Liver (tissue), 9 donors: ENCODE results near the gene EPHB2. TPM values are rescaled to one million over a fixed set of nuclear protein-coding genes. Genes with fewer than 3 reads are reported as not detected.

Experiments used
- DNase-seq: peaks from one replicate; pipeline ENCODE4 v3.0.0-alpha.2; 2017; ENCODE audit warnings: low spot score
- H3K27ac ChIP-seq, 2 donors: one replicate each; pipeline ENCODE4 v1.7.0; 2013; ENCODE audit warnings: inconsistent platforms in 2 of 2, low read length in 2 of 2, control low read depth in 1 of 2, low read depth in 1 of 2, mild to moderate bottlenecking in 1 of 2
- H3K27me3 ChIP-seq, 4 donors: one replicate each; pipeline versions ENCODE4 v1.6.1 to v1.7.0; 2013; ENCODE audit warnings: low read length in 3 of 4, inconsistent platforms in 1 of 4, mild to moderate bottlenecking in 1 of 4, moderate library complexity in 1 of 4; ENCODE audit not compliant: control insufficient read depth in 4 of 4, insufficient read depth in 4 of 4
- H3K36me3 ChIP-seq, 4 donors: one replicate each; pipeline versions ENCODE4 v1.6.1 to v1.7.0; 2013; ENCODE audit warnings: low read length in 3 of 4, mild to moderate bottlenecking in 3 of 4, low read depth in 1 of 4, moderate library complexity in 1 of 4; ENCODE audit not compliant: control insufficient read depth in 4 of 4, insufficient read depth in 3 of 4
- H3K4me1 ChIP-seq, 4 donors: one replicate each; pipeline versions ENCODE4 v1.6.1 to v1.7.0; 2013; ENCODE audit warnings: low read length in 3 of 4, mild to moderate bottlenecking in 3 of 4, moderate library complexity in 1 of 4; ENCODE audit not compliant: control insufficient read depth in 4 of 4, insufficient read depth in 4 of 4
- H3K4me3 ChIP-seq, 3 donors: one replicate each; pipeline versions ENCODE4 v1.6.1 to v1.7.0; 2013; ENCODE audit warnings: low read length in 3 of 3, control low read depth in 1 of 3, low read depth in 1 of 3, mild to moderate bottlenecking in 1 of 3
- H3K9ac ChIP-seq, 2 donors: one replicate each; pipeline ENCODE4 v1.7.0; 2013; ENCODE audit warnings: low read length in 2 of 2, mild to moderate bottlenecking in 2 of 2, moderate library complexity in 2 of 2, control low read depth in 1 of 2, low read depth in 1 of 2
- H3K9me3 ChIP-seq, 4 donors: one replicate each; pipeline versions ENCODE4 v1.6.1 to v1.7.0; 2013; ENCODE audit warnings: low read length in 3 of 4; ENCODE audit not compliant: control insufficient read depth in 4 of 4
- FOXA1 ChIP-seq: IDR thresholded peaks from 2 replicates; pipeline ENCODE4 v1.6.1; 2016; ENCODE audit warnings: antibody characterized with exemption
- FOXA2 ChIP-seq: IDR thresholded peaks from 2 replicates; pipeline ENCODE4 v1.6.1; 2016; ENCODE audit warnings: antibody characterized with exemption
- HNF4A ChIP-seq, 2 donors: conservative IDR thresholded peaks; 2 replicates each; pipeline ENCODE4 v1.6.1; 2016; ENCODE audit warnings: antibody characterized with exemption in 2 of 2, mild to moderate bottlenecking in 2 of 2
- HNF4G ChIP-seq: IDR thresholded peaks from 2 replicates; pipeline ENCODE4 v1.6.1; 2016; ENCODE audit warnings: antibody characterized with exemption
- JUND ChIP-seq, 2 donors: IDR thresholded peaks; 2 replicates each; pipeline ENCODE4 v1.6.1; 2016; ENCODE audit warnings: antibody characterized with exemption in 2 of 2
- MAX ChIP-seq: IDR thresholded peaks from 2 replicates; pipeline ENCODE4 v1.6.1; 2016; ENCODE audit warnings: antibody characterized with exemption
- RXRA ChIP-seq, 2 donors: IDR thresholded peaks; 2 replicates each; pipeline ENCODE4 v1.6.1; 2017 to 2018; ENCODE audit warnings: antibody characterized with exemption in 2 of 2, mild to moderate bottlenecking in 1 of 2
- SP1 ChIP-seq: IDR thresholded peaks from 2 replicates; pipeline ENCODE4 v1.6.1; 2018; ENCODE audit warnings: antibody characterized with exemption, mild to moderate bottlenecking
- TAF1 ChIP-seq: conservative IDR thresholded peaks from 2 replicates; pipeline ENCODE4 v1.6.1; 2016; ENCODE audit warnings: antibody characterized with exemption, mild to moderate bottlenecking
- WGBS: extraction: QIAGEN DNeasy Blood & Tissue Kit; methylation state at CpG from one replicate; pipeline ENCODE4 v1.1.7; 2013; 5-methylcytosine and 5-hydroxymethylcytosine counted together
- polyA plus RNA-seq, 2 donors: library from polyadenylated mRNA; stranded (reverse) in 1 of 2; unstranded in 1 of 2; fragments of 200-250 nt in 1 of 2; fragments of >200 nt in 1 of 2; fragmentation: Nextera tagmentation in 1 of 2; extraction: Ambion mirVana in 1 of 2; gene quantifications; one replicate each; pipeline versions ENCODE4 v1.2.1 to v1.2.3, GENCODE V29; 2013 to 2015
- total RNA-seq, 2 donors: library from RNA; depleted of rRNA; stranded (reverse); fragments of >200 nt; gene quantifications; one replicate each; pipeline ENCODE4 v1.2.3, GENCODE V29; 2014
- TF ChIP-seq, protein P1 (sequence below): IDR thresholded peaks from 2 replicates; pipeline ENCODE4 v1.6.1; 2016; ENCODE audit warnings: antibody characterized with exemption
- TF ChIP-seq, protein P2 (sequence below): fragments of 150-350 bp; IDR thresholded peaks from 2 replicates; pipeline ENCODE4 v1.5.1; 2017; ENCODE audit warnings: improper control_type of control experiment, low read depth, low read length; ENCODE audit not compliant: missing input control
- TF ChIP-seq, protein P3 (sequence below): IDR thresholded peaks from 2 replicates; pipeline ENCODE4 v1.6.1; 2016; ENCODE audit warnings: antibody characterized with exemption, mild to moderate bottlenecking
- donor health status: healthy.
- donor health status: healthy.
- donor health status: healthy.
- donor health status: healthy.
- donor health status: healthy.

The EPHB2 gene
- total and polyA plus RNA-seq, 4 donors: 0.07 to 1.0 (median 0.38) TPM

GRCh38 chr1:22722901-22723550 lies 12.4 kb downstream of the EPHB2 start:
- Histone ChIP-seq H3K9ac (no peak overlapping the region), H3K4me1 (no peaks in the 10 kb centered on the region), H3K4me3 (no peak overlapping the region), H3K27ac (no peak overlapping the region), H3K27me3 (no peaks in the 10 kb centered on the region), H3K36me3 (no peaks in the 10 kb centered on the region), H3K9me3 (no peaks in the 10 kb centered on the region)
- TF ChIP-seq FOXA1: no peak
- TF ChIP-seq, protein P1, sequence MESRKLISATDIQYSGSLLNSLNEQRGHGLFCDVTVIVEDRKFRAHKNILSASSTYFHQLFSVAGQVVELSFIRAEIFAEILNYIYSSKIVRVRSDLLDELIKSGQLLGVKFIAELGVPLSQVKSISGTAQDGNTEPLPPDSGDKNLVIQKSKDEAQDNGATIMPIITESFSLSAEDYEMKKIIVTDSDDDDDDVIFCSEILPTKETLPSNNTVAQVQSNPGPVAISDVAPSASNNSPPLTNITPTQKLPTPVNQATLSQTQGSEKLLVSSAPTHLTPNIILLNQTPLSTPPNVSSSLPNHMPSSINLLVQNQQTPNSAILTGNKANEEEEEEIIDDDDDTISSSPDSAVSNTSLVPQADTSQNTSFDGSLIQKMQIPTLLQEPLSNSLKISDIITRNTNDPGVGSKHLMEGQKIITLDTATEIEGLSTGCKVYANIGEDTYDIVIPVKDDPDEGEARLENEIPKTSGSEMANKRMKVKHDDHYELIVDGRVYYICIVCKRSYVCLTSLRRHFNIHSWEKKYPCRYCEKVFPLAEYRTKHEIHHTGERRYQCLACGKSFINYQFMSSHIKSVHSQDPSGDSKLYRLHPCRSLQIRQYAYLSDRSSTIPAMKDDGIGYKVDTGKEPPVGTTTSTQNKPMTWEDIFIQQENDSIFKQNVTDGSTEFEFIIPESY: no peak
- no peak for TF ChIP-seq FOXA2
- no peak for DNase-seq
- WGBS: 72% methylated on average over 26 of the region's 26 CpGs

DNA sequence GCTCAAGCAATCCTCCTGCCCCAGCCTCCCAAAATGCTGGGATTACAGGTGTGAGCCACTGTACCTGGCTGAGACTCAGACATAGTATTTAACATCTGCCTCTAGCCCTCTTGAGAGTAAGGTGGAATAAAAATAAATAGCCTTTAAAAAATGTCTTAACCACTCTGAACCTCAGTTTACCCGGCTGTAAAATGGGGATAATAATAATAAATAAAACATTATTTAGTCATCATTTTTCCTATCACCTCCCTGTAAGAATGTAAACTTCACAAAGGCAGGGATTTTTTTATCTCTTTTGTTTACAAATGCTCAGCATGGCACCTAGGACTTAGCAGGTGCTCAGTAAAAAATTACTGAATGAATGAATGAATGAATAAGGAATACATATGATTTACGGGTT lies 17.2 kb downstream of the EPHB2 start:
- H3K27me3 ChIP-seq: no peaks in the 10 kb centered on the region
- H3K36me3 ChIP-seq: no peaks in the 10 kb centered on the region
- no peak for TF ChIP-seq RXRA (IDR thresholded peaks at IDR 0.05)
- no peak for TF ChIP-seq SP1
- no peak for TF ChIP-seq JUND (IDR thresholded peaks at IDR 0.05)
- no peak for TF ChIP-seq FOXA1
- TF ChIP-seq, protein P1: no peak
- TF ChIP-seq, protein P2, sequence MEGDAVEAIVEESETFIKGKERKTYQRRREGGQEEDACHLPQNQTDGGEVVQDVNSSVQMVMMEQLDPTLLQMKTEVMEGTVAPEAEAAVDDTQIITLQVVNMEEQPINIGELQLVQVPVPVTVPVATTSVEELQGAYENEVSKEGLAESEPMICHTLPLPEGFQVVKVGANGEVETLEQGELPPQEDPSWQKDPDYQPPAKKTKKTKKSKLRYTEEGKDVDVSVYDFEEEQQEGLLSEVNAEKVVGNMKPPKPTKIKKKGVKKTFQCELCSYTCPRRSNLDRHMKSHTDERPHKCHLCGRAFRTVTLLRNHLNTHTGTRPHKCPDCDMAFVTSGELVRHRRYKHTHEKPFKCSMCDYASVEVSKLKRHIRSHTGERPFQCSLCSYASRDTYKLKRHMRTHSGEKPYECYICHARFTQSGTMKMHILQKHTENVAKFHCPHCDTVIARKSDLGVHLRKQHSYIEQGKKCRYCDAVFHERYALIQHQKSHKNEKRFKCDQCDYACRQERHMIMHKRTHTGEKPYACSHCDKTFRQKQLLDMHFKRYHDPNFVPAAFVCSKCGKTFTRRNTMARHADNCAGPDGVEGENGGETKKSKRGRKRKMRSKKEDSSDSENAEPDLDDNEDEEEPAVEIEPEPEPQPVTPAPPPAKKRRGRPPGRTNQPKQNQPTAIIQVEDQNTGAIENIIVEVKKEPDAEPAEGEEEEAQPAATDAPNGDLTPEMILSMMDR: no peak
- TF ChIP-seq HNF4A (conservative IDR thresholded peaks at IDR 0.05): no peak
- no peak for TF ChIP-seq HNF4G
- TF ChIP-seq, protein P3, sequence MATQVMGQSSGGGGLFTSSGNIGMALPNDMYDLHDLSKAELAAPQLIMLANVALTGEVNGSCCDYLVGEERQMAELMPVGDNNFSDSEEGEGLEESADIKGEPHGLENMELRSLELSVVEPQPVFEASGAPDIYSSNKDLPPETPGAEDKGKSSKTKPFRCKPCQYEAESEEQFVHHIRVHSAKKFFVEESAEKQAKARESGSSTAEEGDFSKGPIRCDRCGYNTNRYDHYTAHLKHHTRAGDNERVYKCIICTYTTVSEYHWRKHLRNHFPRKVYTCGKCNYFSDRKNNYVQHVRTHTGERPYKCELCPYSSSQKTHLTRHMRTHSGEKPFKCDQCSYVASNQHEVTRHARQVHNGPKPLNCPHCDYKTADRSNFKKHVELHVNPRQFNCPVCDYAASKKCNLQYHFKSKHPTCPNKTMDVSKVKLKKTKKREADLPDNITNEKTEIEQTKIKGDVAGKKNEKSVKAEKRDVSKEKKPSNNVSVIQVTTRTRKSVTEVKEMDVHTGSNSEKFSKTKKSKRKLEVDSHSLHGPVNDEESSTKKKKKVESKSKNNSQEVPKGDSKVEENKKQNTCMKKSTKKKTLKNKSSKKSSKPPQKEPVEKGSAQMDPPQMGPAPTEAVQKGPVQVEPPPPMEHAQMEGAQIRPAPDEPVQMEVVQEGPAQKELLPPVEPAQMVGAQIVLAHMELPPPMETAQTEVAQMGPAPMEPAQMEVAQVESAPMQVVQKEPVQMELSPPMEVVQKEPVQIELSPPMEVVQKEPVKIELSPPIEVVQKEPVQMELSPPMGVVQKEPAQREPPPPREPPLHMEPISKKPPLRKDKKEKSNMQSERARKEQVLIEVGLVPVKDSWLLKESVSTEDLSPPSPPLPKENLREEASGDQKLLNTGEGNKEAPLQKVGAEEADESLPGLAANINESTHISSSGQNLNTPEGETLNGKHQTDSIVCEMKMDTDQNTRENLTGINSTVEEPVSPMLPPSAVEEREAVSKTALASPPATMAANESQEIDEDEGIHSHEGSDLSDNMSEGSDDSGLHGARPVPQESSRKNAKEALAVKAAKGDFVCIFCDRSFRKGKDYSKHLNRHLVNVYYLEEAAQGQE: no peak
- TF ChIP-seq FOXA2: no peak
- TF ChIP-seq MAX: no peak
- no peak for TF ChIP-seq TAF1
- no peaks in the 10 kb centered on the region for H3K4me1 ChIP-seq
- WGBS: 74% methylated on average over 2 of the region's 2 CpGs
- no peak overlapping the region for H3K9ac ChIP-seq
- no peak overlapping the region for H3K27ac ChIP-seq
- no peak for DNase-seq
- H3K4me3 ChIP-seq: no peak overlapping the region
- H3K9me3 ChIP-seq: no peaks in the 10 kb centered on the region
